Osteocyte (in vitro differentiated cells): ENCODE data around the gene SPHK2. TPM values are rescaled to one million over a fixed set of nuclear protein-coding genes. Genes with fewer than 3 reads are reported as not detected.

Experiments
- DNase-seq: peaks from one replicate; pipeline ENCODE4 v3.0.0; 2021; ENCODE audit warnings: mixed read lengths; ENCODE audit not compliant: unreplicated experiment; ENCODE audit errors: extremely low spot score
- H3K27ac Mint-ChIP-seq: one replicate; pipeline ENCODE4 v1.8.0; 2021; ENCODE audit warnings: mild to moderate bottlenecking, mixed read lengths; ENCODE audit not compliant: unreplicated experiment
- H3K27me3 Mint-ChIP-seq: one replicate; pipeline ENCODE4 v1.8.0; 2021; ENCODE audit warnings: mixed read lengths; ENCODE audit not compliant: unreplicated experiment
- H3K36me3 Mint-ChIP-seq: one replicate; pipeline ENCODE4 v1.8.0; 2021; ENCODE audit warnings: mixed read lengths; ENCODE audit not compliant: unreplicated experiment
- H3K4me1 Mint-ChIP-seq: one replicate; pipeline ENCODE4 v1.8.0; 2021; ENCODE audit warnings: mixed read lengths; ENCODE audit not compliant: unreplicated experiment
- H3K4me3 Mint-ChIP-seq: one replicate; pipeline ENCODE4 v1.8.0; 2021; ENCODE audit warnings: mild to moderate bottlenecking, moderate library complexity, mixed read lengths; ENCODE audit not compliant: unreplicated experiment
- H3K9me3 Mint-ChIP-seq: one replicate; pipeline ENCODE4 v1.8.0; 2021; ENCODE audit warnings: mixed read lengths; ENCODE audit not compliant: unreplicated experiment
- total RNA-seq: library from RNA; stranded (reverse); gene quantifications from 2 replicates; pipeline ENCODE4 v1.2.1, GENCODE V29; 2021
- TF ChIP-seq, protein P1 (sequence below): fragments of 200-600 bp; sonication (generic); IDR thresholded peaks from 2 replicates; pipeline ENCODE4 v1.5.0; 2021; ENCODE audit warnings: antibody characterized with exemption, mild to moderate bottlenecking, moderate library complexity

Gene SPHK2
- total RNA-seq, 1 donor from 2014 or later = 34.7 TPM

DNA sequence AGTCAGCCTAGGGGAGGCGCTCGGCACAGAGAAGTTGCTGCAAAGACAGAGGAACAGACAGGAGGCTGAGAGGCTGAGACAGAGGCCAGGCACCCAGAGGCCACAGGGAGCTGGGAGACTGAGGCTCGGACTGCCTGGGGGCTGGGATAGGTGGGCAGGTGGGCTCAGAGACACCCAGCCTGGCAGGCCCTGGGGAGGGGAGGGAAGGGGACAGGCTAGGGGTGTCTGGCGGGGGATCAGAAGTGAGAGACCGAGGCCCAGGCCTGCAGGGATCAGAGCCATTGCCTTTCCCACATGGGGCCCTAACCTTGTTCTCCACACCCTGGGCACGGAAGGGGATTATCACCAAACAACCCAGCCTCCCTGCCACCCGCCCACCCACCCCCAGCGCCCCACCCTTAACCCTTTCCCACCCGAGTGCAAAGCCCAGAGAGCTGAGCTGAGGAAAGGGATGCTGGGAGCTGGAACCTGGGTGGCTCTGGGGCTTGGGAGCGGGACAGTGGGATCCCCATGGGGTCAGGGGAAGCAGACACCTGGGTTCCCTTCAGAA lies 52.2 kb downstream of the SPHK2 start:
- no peaks in the 10 kb centered on the region for H3K9me3 Mint-ChIP-seq
- no peak overlapping the region for H3K27ac Mint-ChIP-seq

DNA sequence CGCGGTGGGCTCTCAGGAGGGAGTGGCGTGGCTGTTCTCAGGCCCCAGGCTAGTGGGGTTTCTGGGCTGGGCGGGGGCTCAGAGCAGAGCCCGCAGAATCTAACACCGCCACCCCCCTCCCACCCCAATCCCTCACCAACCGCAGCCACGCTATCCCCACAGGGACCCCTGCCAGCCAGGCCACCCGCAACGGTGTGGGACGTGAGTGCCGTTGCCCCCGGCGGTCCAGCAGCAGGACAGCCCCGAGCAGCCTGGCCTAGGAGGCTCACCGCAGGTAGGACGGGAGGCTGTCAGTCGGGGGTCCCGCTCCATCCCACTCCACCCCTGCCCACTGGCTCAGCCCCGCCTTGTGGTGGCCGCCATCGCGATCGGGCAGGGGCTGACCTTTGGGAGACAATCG lies 53.7 kb downstream of the SPHK2 start, which contains the start of gene NTN5:
Gene NTN5 (minus strand): TSS at position 24 of the 400 bp plus-strand sequence. CDS start 2,031 bp downstream, outside the sequence.
- TF ChIP-seq, protein P1, sequence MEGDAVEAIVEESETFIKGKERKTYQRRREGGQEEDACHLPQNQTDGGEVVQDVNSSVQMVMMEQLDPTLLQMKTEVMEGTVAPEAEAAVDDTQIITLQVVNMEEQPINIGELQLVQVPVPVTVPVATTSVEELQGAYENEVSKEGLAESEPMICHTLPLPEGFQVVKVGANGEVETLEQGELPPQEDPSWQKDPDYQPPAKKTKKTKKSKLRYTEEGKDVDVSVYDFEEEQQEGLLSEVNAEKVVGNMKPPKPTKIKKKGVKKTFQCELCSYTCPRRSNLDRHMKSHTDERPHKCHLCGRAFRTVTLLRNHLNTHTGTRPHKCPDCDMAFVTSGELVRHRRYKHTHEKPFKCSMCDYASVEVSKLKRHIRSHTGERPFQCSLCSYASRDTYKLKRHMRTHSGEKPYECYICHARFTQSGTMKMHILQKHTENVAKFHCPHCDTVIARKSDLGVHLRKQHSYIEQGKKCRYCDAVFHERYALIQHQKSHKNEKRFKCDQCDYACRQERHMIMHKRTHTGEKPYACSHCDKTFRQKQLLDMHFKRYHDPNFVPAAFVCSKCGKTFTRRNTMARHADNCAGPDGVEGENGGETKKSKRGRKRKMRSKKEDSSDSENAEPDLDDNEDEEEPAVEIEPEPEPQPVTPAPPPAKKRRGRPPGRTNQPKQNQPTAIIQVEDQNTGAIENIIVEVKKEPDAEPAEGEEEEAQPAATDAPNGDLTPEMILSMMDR = no peak
- Mint-ChIP-seq H3K4me3 (no peak within 1 kb of the TSS), H3K36me3 (no peaks in the 10 kb centered on the region), H3K27ac (no peak within 1 kb of the TSS), H3K27me3 (no peaks in the 10 kb centered on the region), H3K4me1 (peaks cover 3% of the 10 kb centered on the region), H3K9me3 (no peaks in the 10 kb centered on the region)
- no peak for DNase-seq

More for the DNA sequence above, 52.2 kb downstream of the SPHK2 start:
- Mint-ChIP-seq H3K4me1 (peaks cover 3% of the 10 kb centered on the region), H3K36me3 (no peaks in the 10 kb centered on the region), H3K27me3 (no peaks in the 10 kb centered on the region), H3K4me3 (no peak overlapping the region)
- TF ChIP-seq, protein P1 = no peak
- no peak for DNase-seq

DNA sequence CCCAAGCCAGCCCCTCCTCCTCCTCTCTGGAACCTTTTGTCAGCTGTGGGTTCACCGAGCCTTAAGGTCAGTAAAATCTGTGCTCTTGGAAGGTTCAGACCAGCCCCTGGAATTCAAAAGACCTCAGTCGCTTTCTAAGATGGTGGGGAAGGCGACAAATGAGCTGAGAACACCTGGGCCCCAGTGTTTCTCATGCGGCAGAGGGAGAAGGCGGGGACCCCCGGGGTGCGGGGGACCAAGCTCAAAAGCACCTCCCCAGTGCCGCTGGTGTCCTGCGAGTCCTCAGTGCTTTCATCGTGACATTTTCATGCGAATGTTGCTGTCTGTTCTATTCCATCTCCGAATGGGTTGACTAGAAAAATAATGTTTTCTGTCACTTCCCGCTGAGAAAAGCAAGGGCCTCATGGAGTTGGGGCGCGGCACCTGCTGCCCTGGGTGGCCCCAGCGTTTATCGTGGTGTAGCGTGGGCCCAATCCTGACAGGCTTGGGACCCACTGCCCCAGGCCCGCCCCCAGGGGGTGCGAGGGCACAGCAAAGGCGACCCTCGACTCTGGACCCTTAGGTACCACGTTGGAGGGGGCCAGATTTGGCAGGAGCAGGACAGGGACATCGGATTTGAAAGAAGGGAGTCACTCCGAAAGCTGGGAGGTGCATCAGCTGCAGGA lies 54.3 kb downstream of the SPHK2 start:
- H3K4me3 Mint-ChIP-seq = no peak overlapping the region
- no peaks in the 10 kb centered on the region for H3K9me3 Mint-ChIP-seq
- no peak for DNase-seq
- TF ChIP-seq, protein P1 = no peak
- no peaks in the 10 kb centered on the region for H3K36me3 Mint-ChIP-seq
- peaks cover 3% of the 10 kb centered on the region for H3K4me1 Mint-ChIP-seq
- no peaks in the 10 kb centered on the region for H3K27me3 Mint-ChIP-seq
- no peak overlapping the region for H3K27ac Mint-ChIP-seq

DNA sequence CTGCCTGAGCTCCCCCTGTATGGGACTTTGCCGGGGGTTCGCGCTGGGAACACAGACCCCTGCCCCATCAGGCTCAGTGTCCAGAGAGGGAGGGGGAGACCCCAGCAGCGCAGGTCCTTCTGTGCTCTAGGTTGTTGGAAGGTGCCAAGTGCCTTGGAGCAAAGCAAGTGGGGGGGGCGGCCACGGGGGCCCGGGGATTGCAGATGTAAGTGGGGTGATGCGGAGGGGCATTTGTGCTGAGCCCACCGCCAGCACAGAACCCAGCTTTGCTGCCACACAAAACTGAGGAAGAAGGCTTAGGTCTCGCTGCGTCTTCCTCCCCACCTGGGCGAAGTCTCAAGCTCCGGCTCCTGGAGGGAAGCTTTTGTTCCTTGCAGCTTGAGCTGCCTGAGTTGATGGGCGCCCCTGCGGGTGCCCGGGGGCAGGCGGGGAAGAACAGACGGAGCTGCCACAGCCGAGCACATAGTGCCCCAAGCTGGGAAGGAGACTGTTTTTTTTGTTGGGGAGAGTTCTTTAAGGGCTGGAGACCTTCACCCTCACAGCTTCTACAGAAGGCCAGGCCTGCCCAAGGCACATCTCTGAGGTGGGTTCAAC lies 55.0 kb downstream of the SPHK2 start:
- H3K27ac Mint-ChIP-seq = no peak overlapping the region
- no peaks in the 10 kb centered on the region for H3K36me3 Mint-ChIP-seq
- H3K4me3 Mint-ChIP-seq = no peak overlapping the region
- H3K4me1 Mint-ChIP-seq = peaks cover 3% of the 10 kb centered on the region
- DNase-seq = no peak
- H3K9me3 Mint-ChIP-seq = no peaks in the 10 kb centered on the region
- TF ChIP-seq, protein P1 = no peak
- H3K27me3 Mint-ChIP-seq = no peaks in the 10 kb centered on the region
